Ammon's horn (tissue), 1 donor: ENCODE results near the gene COX7A2L.
"Not testable (repeated sequence)": the region's sequence is repeated elsewhere in the genome, so short reads cannot be mapped to it uniquely, and the experiment has no call there.

Experiments used
- DNase-seq: peaks from one replicate; pipeline ENCODE4 v3.0.0-alpha.2; 2016; ENCODE audit warnings: low spot score

Gene COX7A2L

DNA sequence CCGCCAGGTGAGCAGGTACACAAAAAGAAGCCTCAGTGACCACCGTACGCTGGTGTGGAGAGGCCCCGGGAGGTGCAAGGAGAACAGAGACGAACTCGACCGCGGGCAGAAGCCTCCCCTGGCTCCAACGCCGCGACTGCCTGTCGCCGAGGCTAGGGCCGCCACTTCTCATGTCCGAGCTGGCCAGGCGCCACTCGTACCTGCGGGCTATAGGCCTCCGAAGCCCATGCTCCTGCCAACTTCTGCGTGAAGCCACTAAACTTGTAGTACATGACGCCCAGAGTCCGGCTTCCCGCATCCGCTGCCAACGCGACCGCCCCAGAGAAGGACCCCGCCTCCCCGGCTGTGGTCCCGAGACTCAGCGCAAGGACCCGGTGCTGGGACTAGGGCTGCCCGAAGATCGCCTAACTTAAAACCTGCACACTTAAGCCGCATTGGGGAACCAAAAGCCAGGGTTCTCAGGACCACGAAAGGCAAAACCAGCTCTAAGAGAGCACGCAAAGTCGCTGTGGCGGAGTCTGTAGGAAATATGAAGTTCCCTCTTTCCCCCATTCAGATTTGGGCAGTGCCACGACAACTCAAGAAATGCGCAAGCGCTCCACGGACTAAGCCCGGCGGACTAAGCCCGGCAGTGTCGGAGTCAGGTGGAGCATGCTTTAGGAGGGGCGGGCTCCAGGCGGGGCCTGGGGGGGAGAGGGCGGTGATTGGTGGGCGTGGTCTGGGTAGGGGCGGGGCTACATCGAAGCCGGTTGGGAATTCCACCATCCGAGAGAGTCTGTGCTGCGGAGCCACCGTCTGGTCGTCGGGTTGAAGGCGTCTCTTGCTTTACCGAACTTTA lies at the start of gene COX7A2L:
Gene COX7A2L, minus strand, starts transcription at position 328 of the 838 bp plus-strand sequence. Its CDS starts 56 bp downstream, at position 272.
- DNase-seq = peak; percentile 98

- no peak for DNase-seq
These were observed 47.0 kb upstream of the COX7A2L start for GRCh38 chr2:42408009-42408408.

- DNase-seq = no peak
These were observed 46.5 kb upstream of the COX7A2L start for GRCh38 chr2:42407476-42407875.

DNA sequence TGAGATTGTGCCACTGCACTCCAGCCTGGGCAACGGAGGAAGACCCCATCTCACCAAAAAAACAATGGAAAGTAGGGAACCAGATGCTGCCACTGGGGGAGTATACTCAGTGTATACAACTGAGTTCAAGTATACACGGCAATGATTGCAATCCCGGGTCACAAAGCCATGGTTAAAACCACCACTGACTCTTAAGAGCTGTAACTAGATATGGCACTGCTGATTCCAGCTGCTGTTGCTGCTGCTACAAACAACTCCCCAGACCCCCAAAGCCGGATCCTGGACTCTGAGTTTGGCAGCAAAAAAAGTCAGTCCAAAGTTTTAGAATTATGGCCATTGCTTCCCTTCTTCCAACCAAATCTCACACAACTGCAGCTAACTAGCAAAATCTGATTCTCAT lies 43.7 kb upstream of the COX7A2L start:
- DNase-seq = no peak

DNA sequence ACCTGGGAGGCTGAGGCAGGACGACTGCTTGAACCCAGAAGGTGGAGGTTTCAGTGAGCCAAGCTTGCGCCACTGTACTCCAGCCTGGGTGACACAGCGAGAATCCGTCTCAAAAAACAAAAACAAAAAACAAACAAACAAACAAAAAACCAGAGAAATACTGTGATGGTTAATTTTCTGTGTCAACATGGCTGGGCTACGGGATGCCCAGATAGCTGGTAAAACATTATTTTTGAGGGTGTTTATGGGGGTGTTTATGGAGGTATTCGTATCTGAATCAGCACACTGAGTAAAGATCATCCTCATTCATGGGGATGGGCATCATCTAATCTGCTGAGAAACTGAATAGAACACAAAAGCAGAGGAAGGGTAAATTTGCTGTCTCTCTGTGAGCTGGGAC lies 40.8 kb upstream of the COX7A2L start:
- DNase-seq = no peak

DNA sequence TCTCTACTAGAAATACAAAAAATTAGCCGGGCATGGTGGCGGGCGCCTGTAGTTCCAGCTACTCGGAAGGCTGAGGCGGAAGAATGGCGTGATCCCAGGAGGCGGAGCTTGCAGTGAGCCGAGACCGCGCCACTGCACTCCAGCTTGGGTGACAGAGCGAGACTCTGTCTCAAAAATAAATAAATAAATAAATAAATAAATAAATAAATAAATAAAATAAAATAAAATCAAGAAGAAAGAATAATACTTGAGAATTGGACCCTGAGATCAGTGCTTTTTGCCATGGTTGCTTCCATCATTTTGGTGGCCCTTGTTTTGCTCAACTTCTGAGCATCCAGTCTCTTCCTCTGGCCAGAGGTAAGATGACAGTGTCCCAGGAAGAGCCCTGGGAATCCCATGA lies 37.0 kb upstream of the COX7A2L start:
- not testable (repeated sequence) for DNase-seq

DNA sequence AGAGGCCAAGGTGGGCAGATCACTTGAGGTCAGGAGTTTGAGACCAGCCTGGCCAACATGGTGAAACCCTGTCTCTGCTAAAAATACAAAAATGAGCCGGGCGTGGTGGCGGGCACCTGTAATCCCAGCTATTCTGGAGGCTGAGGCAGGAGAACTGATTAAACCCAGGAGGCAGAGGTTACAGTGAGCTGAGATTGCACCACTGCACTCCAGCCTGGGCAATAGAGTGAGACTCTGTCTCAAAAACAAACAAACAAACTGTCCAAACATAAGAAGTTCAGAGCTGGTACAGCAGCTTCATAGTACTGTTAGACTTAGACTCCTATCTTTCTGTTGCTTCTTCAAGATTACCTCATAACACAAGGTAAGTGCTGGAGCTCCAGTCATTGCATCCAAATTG lies 32.3 kb upstream of the COX7A2L start:
- not testable (repeated sequence) for DNase-seq

GRCh38 chr2:42392191-42392590 lies 31.2 kb upstream of the COX7A2L start:
- DNase-seq = no peak

DNA sequence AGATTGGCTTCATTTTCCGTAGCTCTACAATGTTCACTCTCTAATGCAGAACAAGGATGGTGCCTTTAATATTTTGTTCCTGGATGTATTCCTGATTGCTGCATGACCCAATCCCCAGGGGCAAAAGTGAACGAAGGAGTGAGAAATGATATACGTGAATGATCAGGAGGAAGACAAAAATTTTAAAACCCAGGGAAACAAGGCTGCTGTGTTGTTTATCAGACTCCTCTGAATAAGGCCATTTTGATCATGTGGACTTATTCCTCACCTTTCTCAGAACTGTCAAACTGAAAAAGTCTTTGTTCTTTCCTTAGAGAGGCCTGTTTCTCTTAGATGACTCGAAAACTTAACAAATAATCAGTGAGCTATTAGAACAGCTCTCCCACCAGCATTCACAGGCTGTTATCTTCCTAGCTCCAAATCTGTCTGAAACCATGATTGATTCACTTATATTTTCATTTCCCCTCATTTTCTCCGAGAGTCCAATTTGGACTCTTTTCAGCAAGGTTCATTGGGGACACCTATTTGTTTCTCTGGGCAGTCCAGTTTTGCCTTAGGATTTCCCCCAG lies 29.5 kb upstream of the COX7A2L start:
- no peak for DNase-seq

GRCh38 chr2:42386682-42387081 lies 25.7 kb upstream of the COX7A2L start:
- DNase-seq = no peak

DNA sequence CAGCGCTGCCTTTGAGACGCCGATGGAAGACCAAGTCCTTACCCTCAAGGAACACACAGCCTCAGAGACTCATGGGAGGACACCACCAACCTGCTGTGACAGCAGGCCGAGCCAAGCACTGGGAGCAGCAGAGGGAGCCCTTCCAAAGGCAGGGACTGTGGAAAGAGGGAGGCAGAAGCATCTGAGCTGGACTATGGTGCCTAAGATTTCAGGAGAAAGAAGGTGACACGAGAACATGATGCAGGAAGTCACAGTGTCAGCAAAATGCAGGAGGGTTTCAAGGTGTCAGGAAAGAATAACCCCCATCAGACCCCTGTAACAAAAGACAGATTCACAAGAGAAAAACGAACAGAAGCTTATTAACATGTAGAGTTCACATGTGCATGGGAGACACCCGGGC lies 24.2 kb upstream of the COX7A2L start:
- DNase-seq = peak; percentile 65

GRCh38 chr2:42383855-42384530 lies 23.0 kb upstream of the COX7A2L start:
- no peak for DNase-seq

- DNase-seq = no peak
These were observed 21.1 kb upstream of the COX7A2L start for GRCh38 chr2:42382144-42382543.

GRCh38 chr2:42380026-42380425 lies 19.0 kb upstream of the COX7A2L start:
- not testable (repeated sequence) for DNase-seq

DNA sequence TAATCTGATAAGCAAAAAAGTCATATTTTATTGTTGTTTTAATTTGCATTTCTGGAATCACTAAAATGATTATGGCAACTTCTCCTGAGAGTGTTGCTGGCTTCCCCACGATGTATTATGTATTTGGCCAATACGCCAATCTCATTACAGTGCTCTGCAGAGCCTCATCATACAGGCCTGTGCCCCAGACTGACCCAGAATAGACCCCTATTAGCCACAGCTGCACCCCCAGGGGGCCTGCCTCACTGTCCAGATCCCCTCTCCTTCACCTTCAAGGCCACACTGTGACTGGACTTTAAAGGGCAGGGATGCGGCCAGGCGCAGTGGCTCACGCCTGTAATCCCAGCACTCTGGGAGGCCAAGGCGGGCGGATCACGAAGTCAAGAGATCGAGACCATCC lies 17.4 kb upstream of the COX7A2L start:
- DNase-seq = no peak

- no peak for DNase-seq
These were observed 15.7 kb upstream of the COX7A2L start for GRCh38 chr2:42376758-42377157.

GRCh38 chr2:42372474-42373200 lies 11.6 kb upstream of the COX7A2L start:
- DNase-seq = no peak

DNA sequence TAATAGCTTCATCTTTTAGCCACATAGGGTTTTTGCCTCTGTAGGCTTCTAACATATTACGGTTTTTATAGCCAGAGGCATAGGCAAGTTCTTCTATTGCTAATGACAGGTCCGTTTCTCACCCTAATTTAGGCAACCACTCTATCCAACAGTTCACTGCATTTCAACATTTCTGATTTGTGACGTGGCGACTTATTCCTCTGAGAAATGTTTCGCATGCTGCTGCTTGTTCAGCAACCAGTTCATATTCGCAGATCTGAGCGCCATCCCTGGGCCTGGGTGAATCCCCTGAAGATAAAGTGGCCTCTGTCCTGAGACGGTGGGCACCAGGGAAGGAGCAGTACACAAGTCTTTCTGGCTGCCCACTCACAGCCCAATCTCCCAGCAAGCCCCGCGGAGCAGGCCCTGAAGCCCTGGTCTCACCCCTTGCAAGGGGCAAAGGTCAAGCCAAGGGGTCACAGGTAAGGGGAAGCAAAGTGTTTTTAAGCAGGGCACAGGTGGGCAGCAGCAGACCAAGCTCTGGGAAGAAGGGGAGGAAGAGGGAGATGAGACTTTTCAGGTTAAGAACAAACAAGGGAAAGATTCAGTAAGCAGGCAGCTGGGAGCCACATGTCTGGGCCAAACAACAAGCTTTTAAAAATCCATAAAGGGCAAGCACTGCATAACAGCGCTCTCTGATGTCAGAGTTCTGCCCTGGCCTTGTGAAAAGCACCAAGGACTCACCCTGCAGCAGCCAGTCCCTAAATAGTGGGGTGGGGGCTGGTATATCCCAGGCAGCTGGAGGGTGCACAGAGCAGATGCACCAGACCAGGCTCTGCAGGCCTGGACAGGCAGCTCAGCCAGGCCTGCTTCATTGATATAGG lies 10.8 kb upstream of the COX7A2L start:
- DNase-seq = no peak

GRCh38 chr2:42369532-42370229 lies 8.7 kb upstream of the COX7A2L start:
- DNase-seq = no peak

DNA sequence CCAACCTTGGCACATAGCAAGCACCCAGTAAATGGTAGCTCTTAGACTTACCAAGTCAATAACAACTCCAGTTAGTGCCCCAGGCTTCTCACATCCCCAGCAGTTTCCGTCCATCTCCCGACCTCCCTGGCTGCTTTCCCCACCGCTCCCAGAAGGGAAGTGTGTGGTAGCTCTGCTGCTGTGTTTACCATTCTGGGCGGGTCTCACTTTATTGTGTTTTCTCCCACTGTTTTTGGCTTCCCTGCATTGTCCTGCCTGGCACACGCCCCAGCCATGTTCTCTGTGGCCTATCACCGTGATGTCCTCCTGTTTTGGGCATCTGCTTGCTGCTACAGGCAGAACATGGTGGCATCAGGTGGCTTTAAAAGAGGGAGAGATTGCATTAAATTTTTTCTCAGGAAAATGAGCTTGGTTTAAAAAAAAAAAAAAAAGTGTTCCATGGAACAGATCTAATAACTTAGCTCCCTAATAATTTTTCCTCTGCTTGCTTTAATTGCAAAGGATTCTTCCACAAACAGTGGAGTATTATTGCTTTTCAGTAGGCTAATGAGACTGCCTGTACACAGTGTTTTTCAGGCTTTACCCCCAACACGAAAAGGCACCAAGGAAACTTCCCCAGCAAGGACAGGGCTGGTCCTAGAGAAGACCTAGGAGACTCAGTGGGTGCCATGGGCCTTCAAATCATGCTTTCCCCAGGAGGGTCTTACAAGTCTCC lies 8.0 kb upstream of the COX7A2L start:
- no peak for DNase-seq
